GM13977 (cell line): ENCODE results near the gene FSTL1.

Source experiments
- DNase-seq: peaks from one replicate; pipeline ENCODE4 v3.0.0; 2012; ENCODE audit warnings: low spot score
- CTCF ChIP-seq: IDR thresholded peaks from 2 replicates; pipeline ENCODE4 v1.5.1; 2012; ENCODE audit warnings: mild to moderate bottlenecking, control low read depth; ENCODE audit not compliant: insufficient read depth; ENCODE audit errors: extremely low read depth, missing control alignments
- in situ Hi-C: fragments of 300-500 bp; cut with MboI; formaldehyde crosslinking; loops from one replicate; pipeline ENCODE4 v1.12.0; 2022; ENCODE audit warnings: low sequenced_read_pairs, low pct_unique_long_range_greater_than_20kb, mixed read lengths, inconsistent platforms; ENCODE audit not compliant: unreplicated experiment

The FSTL1 gene

GRCh38 chr3:120450600-120451271 lies at the start of gene FSTL1:
TSS of gene FSTL1 (minus strand) at chr3:120450992. CDS start at chr3:120450746, 246 bp downstream.
- in situ Hi-C loops = no loop called here
- peak; percentile 55 for DNase-seq
- no peak for TF ChIP-seq CTCF

GRCh38 chr3:120498556-120499346 lies 48.0 kb upstream of the FSTL1 start:
- DNase-seq = no peak
- TF ChIP-seq CTCF = no peak
- in situ Hi-C loops = no loop called here

GRCh38 chr3:120497818-120498217 lies 47.0 kb upstream of the FSTL1 start:
- no peak for DNase-seq
- no peak for TF ChIP-seq CTCF
- in situ Hi-C loops = no loop called here

GRCh38 chr3:120497336-120497735 lies 46.5 kb upstream of the FSTL1 start:
- TF ChIP-seq CTCF = no peak
- in situ Hi-C loops = no loop called here
- DNase-seq = no peak

GRCh38 chr3:120496278-120497002 lies 45.6 kb upstream of the FSTL1 start:
- in situ Hi-C loops = no loop called here
- no peak for TF ChIP-seq CTCF
- DNase-seq = no peak

- no peak for DNase-seq
- TF ChIP-seq CTCF = no peak
- in situ Hi-C loops = no loop called here
These were observed 45.0 kb upstream of the FSTL1 start for GRCh38 chr3:120495809-120496208.
